ENCODE measurements around the gene RNF215.
"Not testable (repeated sequence)": the region's sequence is repeated elsewhere in the genome, so short reads cannot be mapped to it uniquely, and the experiment has no call there.

Gene RNF215

GRCh38 chr22:30347255-30347892, 39.8 kb downstream of the RNF215 start:
- no peak for DNase-seq (ENCODE audit: low read depth)
- H3K4me3 ChIP-seq (ENCODE audit: low read length) = no peak overlapping the region
- TF ChIP-seq CTCF (conservative IDR thresholded peaks at IDR 0.05; ENCODE audit: low read length) = no peak

- H3K4me3 ChIP-seq (ENCODE audit: low read length) = no peak overlapping the region
- DNase-seq (ENCODE audit: low read depth) = no peak
- TF ChIP-seq CTCF (conservative IDR thresholded peaks at IDR 0.05; ENCODE audit: low read length) = no peak
These were observed 42.6 kb downstream of the RNF215 start for GRCh38 chr22:30344447-30345200.

- no peak for DNase-seq (ENCODE audit: low read depth)
- no peak overlapping the region for H3K4me3 ChIP-seq (ENCODE audit: low read length)
- TF ChIP-seq CTCF (conservative IDR thresholded peaks at IDR 0.05; ENCODE audit: low read length) = no peak
These were observed 46.1 kb downstream of the RNF215 start for GRCh38 chr22:30340911-30341685.

GRCh38 chr22:30338802-30339201, 48.4 kb downstream of the RNF215 start:
- DNase-seq (ENCODE audit: low read depth) = no peak
- TF ChIP-seq CTCF (conservative IDR thresholded peaks at IDR 0.05; ENCODE audit: low read length) = no peak
- H3K4me3 ChIP-seq (ENCODE audit: low read length) = no peak overlapping the region

DNA sequence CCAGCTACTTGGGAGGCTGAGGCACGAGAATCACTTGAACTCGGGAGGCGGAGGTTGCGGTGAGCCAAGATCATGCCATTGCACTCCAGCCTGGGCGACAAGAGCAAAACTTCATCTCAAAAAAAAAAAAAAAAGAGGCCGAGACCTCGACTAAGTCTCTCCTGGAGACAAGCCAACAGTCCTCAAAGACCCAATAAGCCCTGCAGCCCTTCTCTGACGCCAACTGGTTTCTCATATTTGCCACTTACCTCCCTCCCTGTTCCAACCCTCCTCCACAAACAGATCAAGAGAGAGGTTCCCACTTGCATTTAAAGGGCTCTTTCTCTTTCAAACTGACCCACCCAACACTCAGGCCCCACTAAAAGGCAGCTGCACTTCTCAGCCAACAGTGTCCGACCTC, 48.9 kb downstream of the RNF215 start:
- not testable (repeated sequence) for DNase-seq (ENCODE audit: low read depth); H3K4me3 ChIP-seq (ENCODE audit: low read length)

DNA sequence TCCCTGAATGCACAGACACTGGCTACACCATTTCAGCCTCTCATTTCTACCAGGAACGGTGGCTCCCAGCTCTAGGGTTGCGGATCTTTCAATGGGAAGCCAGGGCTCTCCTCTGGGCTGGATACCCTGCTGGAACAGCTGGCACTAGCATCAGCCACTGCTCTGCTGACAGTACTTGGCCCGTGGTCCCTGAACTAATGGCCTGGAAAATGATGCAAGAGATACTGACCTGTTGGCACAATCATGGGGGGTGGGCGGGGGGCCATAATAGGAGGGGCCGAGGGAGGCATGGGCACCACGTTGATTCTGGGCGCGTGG, 49.8 kb downstream of the RNF215 start:
- TF ChIP-seq CTCF (conservative IDR thresholded peaks at IDR 0.05; ENCODE audit: low read length) = no peak
- DNase-seq (ENCODE audit: low read depth) = no peak
- no peak overlapping the region for H3K4me3 ChIP-seq (ENCODE audit: low read length)

DNA sequence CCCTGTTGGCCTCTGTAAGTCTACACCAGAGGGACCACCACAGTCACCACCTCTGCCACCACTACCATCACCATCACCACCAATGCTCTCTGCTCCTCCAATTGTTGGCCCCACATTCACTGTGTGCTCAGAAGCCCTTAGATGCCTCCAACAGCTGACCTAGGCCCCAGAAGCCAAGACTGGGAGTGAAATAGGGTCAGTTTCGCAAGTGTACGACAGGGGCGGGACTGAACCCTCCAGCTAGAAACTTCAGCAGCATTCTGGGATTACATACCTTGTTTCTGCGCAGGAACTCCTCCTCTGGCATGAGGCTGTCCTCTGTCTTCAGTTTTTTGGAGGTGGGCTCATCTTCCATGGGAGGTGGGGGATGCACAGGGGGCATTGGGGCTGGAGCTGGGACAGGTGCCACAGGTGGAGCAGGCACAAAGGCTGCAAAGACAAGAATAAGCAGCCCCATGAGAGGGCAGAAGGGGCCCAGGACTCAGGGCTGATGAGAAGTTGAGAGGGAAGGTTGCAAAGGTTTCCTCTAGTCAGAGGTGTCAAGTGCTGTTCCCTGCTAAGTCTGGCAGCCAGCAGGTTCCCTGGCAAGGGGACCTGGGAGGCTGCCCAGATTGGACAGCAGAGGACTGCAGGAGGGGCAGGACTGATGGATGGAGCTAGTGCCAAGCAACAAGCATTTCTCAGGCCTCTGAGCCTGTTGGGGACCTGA, 50.3 kb downstream of the RNF215 start:
- no peak overlapping the region for H3K4me3 ChIP-seq (ENCODE audit: low read length)
- TF ChIP-seq CTCF (conservative IDR thresholded peaks at IDR 0.05; ENCODE audit: low read length) = no peak
- DNase-seq (ENCODE audit: low read depth) = no peak
